Renal cortical epithelial cell (primary cell): ENCODE measurements around the gene SF3A2. TPM values are rescaled to one million over a fixed set of nuclear protein-coding genes. Genes with fewer than 3 reads are reported as not detected.

Experiments used
- DNase-seq: peaks from one replicate; pipeline ENCODE4 v3.0.0-alpha.2; 2011; ENCODE audit warnings: low read depth
- total RNA-seq: library from RNA; depleted of rRNA; stranded (reverse); fragments of >200 nt; gene quantifications from 2 replicates; pipeline ENCODE4 v1.2.3, GENCODE V29; 2014

SF3A2 gene
- total RNA-seq, 1 donor from 2014 or later = 39.2 TPM

GRCh38 chr19:2226840-2227360 is 9.7 kb upstream of the SF3A2 start:
- no peak for DNase-seq

- DNase-seq = no peak
These were observed 9.0 kb upstream of the SF3A2 start for GRCh38 chr19:2227415-2228156.

GRCh38 chr19:2228157-2229030 is 8.2 kb upstream of the SF3A2 start:
- no peak for DNase-seq

- DNase-seq = no peak
These were observed 7.3 kb upstream of the SF3A2 start for GRCh38 chr19:2229103-2230032.

- DNase-seq = no peak
These were observed 6.5 kb upstream of the SF3A2 start for GRCh38 chr19:2230033-2230531.

- DNase-seq = no peak
These were observed 5.7 kb upstream of the SF3A2 start for GRCh38 chr19:2230807-2231533.

- no peak for DNase-seq
These were observed 4.9 kb upstream of the SF3A2 start for GRCh38 chr19:2231621-2232221.

- DNase-seq = no peak
These were observed 4.1 kb upstream of the SF3A2 start for GRCh38 chr19:2232286-2233151.

GRCh38 chr19:2233601-2234280 is 2.9 kb upstream of the SF3A2 start:
- DNase-seq = no peak

GRCh38 chr19:2234996-2235380 is 1.6 kb upstream of the SF3A2 start:
- no peak for DNase-seq

GRCh38 chr19:2235381-2236063 is 1.1 kb upstream of the SF3A2 start:
- no peak for DNase-seq

- DNase-seq = no peak
These were observed 635 bp upstream of the SF3A2 start for GRCh38 chr19:2236064-2236313.

- no peak for DNase-seq
These were observed 636 bp downstream of the SF3A2 start for GRCh38 chr19:2237051-2237868.

- DNase-seq = no peak
These were observed 1.2 kb downstream of the SF3A2 start for GRCh38 chr19:2237869-2238153.

- no peak for DNase-seq
These were observed 2.5 kb downstream of the SF3A2 start for GRCh38 chr19:2239173-2239572.

GRCh38 chr19:2239771-2240770 is 3.4 kb downstream of the SF3A2 start:
- no peak for DNase-seq
